ENCODE measurements around the gene HPCAL1. TPM values are rescaled to one million over a fixed set of nuclear protein-coding genes. Genes with fewer than 3 reads are reported as not detected.

The HPCAL1 gene
- total and polyA plus RNA-seq, 2 of the 4 experiments (the other 2 are of a cell fraction) = 8.2 to 33.7 TPM

GRCh38 chr2:10267551-10268465 lies 34.9 kb upstream of the HPCAL1 start (continued):
- TF ChIP-seq NFE2L2 (IDR thresholded peaks at IDR 0.05; ENCODE audit: low read depth, low read length) = no peak
- TF ChIP-seq POLR2A (IDR thresholded peaks at IDR 0.05; ENCODE audit: low read depth, low read length) = no peak

GRCh38 chr2:10269291-10269690 lies 33.4 kb upstream of the HPCAL1 start:
- H3K14ac ChIP-seq (replicated peaks; ENCODE audit: low read depth, low read length) = no peak overlapping the region
- H4K5ac ChIP-seq (ENCODE audit: low read depth, low read length) = no peak overlapping the region
- CTCF ChIA-PET = interaction anchor here (0.6 kb wide), 1 partner anchor 28 kb away, joined by 3 read pairs; no protein-coding TSS in a partner anchor
- H4K91ac ChIP-seq (ENCODE audit: insufficient read depth, low read depth, low read length) = no peak overlapping the region
- POLR2A ChIA-PET (ENCODE audit: unreplicated experiment) = no interaction called here
- H3K4me1 ChIP-seq (ENCODE audit: control insufficient read depth, insufficient read depth, low read length) = peaks cover 2% of the 10 kb centered on the region; the same call in 1 of the 2 replicates
- no peak overlapping the region for H2BK5ac ChIP-seq (ENCODE audit: low read depth, low read length, poor library complexity, severe bottlenecking)
- H3K4ac ChIP-seq (ENCODE audit: low read depth, low read length) = no peak overlapping the region
- no peak overlapping the region for H2BK120ac ChIP-seq (ENCODE audit: low read depth, low read length)
- H3K27me3 ChIP-seq (ENCODE audit: control insufficient read depth, insufficient read depth, low read length) = peaks cover 7% of the 10 kb centered on the region
- H3K9me1 ChIP-seq (ENCODE audit: insufficient read depth, low read length) = no peaks in the 10 kb centered on the region
- no peak overlapping the region for H2AFZ ChIP-seq (replicated peaks; ENCODE audit: low read length, poor library complexity)
- no peak overlapping the region for H3K4me2 ChIP-seq (ENCODE audit: low read depth, low read length)
- no peak overlapping the region for H2AK9ac ChIP-seq (replicated peaks; ENCODE audit: low read depth, low read length, poor library complexity)
- no peaks in the 10 kb centered on the region for H3K9me3 ChIP-seq (ENCODE audit: control insufficient read depth, insufficient read depth, low read length)
- dilution Hi-C loops (cut with HindIII; ENCODE audit: low sequenced_read_pairs, unreplicated experiment) (no loop called here), intact Hi-C loops (cut with micrococcal nuclease) (no loop called here), in situ Hi-C loops (cut with MboI; ENCODE audit: low sequenced_read_pairs) (no loop called here)
- no peak overlapping the region for H3K56ac ChIP-seq (ENCODE audit: extremely low read depth, insufficient read depth, low read length)
- no peak overlapping the region for H2AK5ac ChIP-seq (ENCODE audit: low read depth, low read length)
- H2BK15ac ChIP-seq (ENCODE audit: low read depth, low read length) = no peak overlapping the region
- 80% methylated on average over 1 of the region's 8 CpGs; no CpG with 5 or more reads in 1 of the 2 experiments for WGBS, 2 experiments (ENCODE audit: extremely low coverage in 2 of 2, insufficient read length in 1 of 2)
- H3K27ac ChIP-seq (ENCODE audit: insufficient read depth, low read length) = no peak overlapping the region
- ATAC-seq (ENCODE audit: low read depth) (no peak), DNase-seq (no peak)
- no peak overlapping the region for H3K18ac ChIP-seq (ENCODE audit: low read depth, low read length)
- H4K20me1 ChIP-seq (ENCODE audit: insufficient read depth, low read length) = no peaks in the 10 kb centered on the region
- no peak overlapping the region for H3K4me3 ChIP-seq (ENCODE audit: insufficient read depth, low read depth, low read length)
- BruUV-seq (replicated peaks) = no TSS peak
- H2BK20ac ChIP-seq (ENCODE audit: low read depth, low read length) = no peak overlapping the region
- H3K23ac ChIP-seq (ENCODE audit: low read depth, low read length) = no peak overlapping the region
- no peaks in the 10 kb centered on the region for H3K79me1 ChIP-seq (ENCODE audit: low read depth in 1 of 2, low read length in 2 of 2)
- no peaks in the 10 kb centered on the region for H3K36me3 ChIP-seq (ENCODE audit: control insufficient read depth, insufficient read depth, low read length)
- H4K8ac ChIP-seq (ENCODE audit: low read depth in 2 of 2, low read length in 2 of 2) = no peak overlapping the region
- no peak overlapping the region for H3K9ac ChIP-seq (ENCODE audit: low read depth, low read length)
- TF ChIP-seq ELK1 (IDR thresholded peaks at IDR 0.05; ENCODE audit: borderline replicate concordance, low read depth, low read length) = no peak
- TF ChIP-seq MAFK (IDR thresholded peaks at IDR 0.05; ENCODE audit: low read depth, low read length) = no peak
- TF ChIP-seq CTCF (conservative IDR thresholded peaks at IDR 0.05; ENCODE audit: low read depth, low read length) = no peak
- TF ChIP-seq NFE2L2 (IDR thresholded peaks at IDR 0.05; ENCODE audit: low read depth, low read length) = no peak
- TF ChIP-seq POLR2A (IDR thresholded peaks at IDR 0.05; ENCODE audit: low read depth, low read length) = no peak
- TF ChIP-seq RAD21 (IDR thresholded peaks at IDR 0.05; ENCODE audit: low read length) = no peak
- no peak for TF ChIP-seq SMC3 (IDR thresholded peaks at IDR 0.05; ENCODE audit: low read depth, low read length)
- TF ChIP-seq CEBPB (IDR thresholded peaks at IDR 0.05; ENCODE audit: low read depth, low read length) = no peak
- no peak for TF ChIP-seq BHLHE40 (IDR thresholded peaks at IDR 0.05; ENCODE audit: low read depth, low read length)
- TF ChIP-seq FOS (IDR thresholded peaks at IDR 0.05; ENCODE audit: low read depth, low read length) = no peak
- no peak for TF ChIP-seq MXI1 (IDR thresholded peaks at IDR 0.05; ENCODE audit: borderline replicate concordance, low read depth, low read length)
- no peak for TF ChIP-seq RFX5 (IDR thresholded peaks at IDR 0.05; ENCODE audit: low read depth, low read length)
- TF ChIP-seq RCOR1 (IDR thresholded peaks at IDR 0.05; ENCODE audit: insufficient replicate concordance, low read length) = no peak
- no peak for TF ChIP-seq MAZ (IDR thresholded peaks at IDR 0.05; ENCODE audit: borderline replicate concordance, low read depth, low read length)
